NB4 (cell line): Measurements from ENCODE around the gene NCOA7.

Experiments
- DNase-seq: peaks from one replicate; pipeline ENCODE4 v3.0.0; 2010; ENCODE audit warnings: low read depth
- H3K4me3 ChIP-seq: one replicate; pipeline ENCODE4 v1.5.1; 2011; ENCODE audit warnings: mild to moderate bottlenecking, low read depth, low read length, moderate library complexity
- CTCF ChIP-seq: IDR thresholded peaks from one replicate; pipeline ENCODE4 v1.5.1; 2012; ENCODE audit warnings: low read depth, low read length
- MAX ChIP-seq: IDR thresholded peaks from 2 replicates; pipeline ENCODE4 v1.6.1; 2011; ENCODE audit warnings: low read depth, low read length
- MYC ChIP-seq: IDR thresholded peaks from 2 replicates; pipeline ENCODE4 v1.6.1; 2011; ENCODE audit warnings: low read depth, low read length
- POLR2A ChIP-seq: IDR thresholded peaks from 2 replicates; pipeline ENCODE4 v1.6.1; 2011; ENCODE audit warnings: mild to moderate bottlenecking; ENCODE audit not compliant: insufficient read length; ENCODE audit errors: extremely low read depth

Gene NCOA7

GRCh38 chr6:125829433-125829832 is 38.7 kb downstream of the NCOA7 start:
- no peak for DNase-seq
- TF ChIP-seq POLR2A (no peak), CTCF (no peak), MAX (no peak), MYC (no peak)
- no peak overlapping the region for H3K4me3 ChIP-seq

GRCh38 chr6:125831659-125832058 is 40.9 kb downstream of the NCOA7 start:
- no peak for DNase-seq

GRCh38 chr6:125832391-125833117 is 41.8 kb downstream of the NCOA7 start:
- H3K4me3 ChIP-seq = no peak overlapping the region

More at GRCh38 chr6:125831659-125832058, 40.9 kb downstream of the NCOA7 start:
- no peak for TF ChIP-seq MAX
- TF ChIP-seq POLR2A = no peak
- TF ChIP-seq CTCF = no peak
- no peak for TF ChIP-seq MYC
- H3K4me3 ChIP-seq = no peak overlapping the region

GRCh38 chr6:125834348-125834747 is 43.6 kb downstream of the NCOA7 start:
- TF ChIP-seq MAX (no peak), CTCF (no peak), POLR2A (no peak), MYC (no peak)

More at GRCh38 chr6:125832391-125833117, 41.8 kb downstream of the NCOA7 start:
- no peak for DNase-seq
- no peak for TF ChIP-seq MYC

GRCh38 chr6:125835221-125835744 is 44.5 kb downstream of the NCOA7 start:
- peak; percentile 43 for DNase-seq
- no peak for TF ChIP-seq MYC
- TF ChIP-seq CTCF = no peak
- no peak for TF ChIP-seq POLR2A
- TF ChIP-seq MAX = no peak
- no peak overlapping the region for H3K4me3 ChIP-seq

More at GRCh38 chr6:125834348-125834747, 43.6 kb downstream of the NCOA7 start:
- H3K4me3 ChIP-seq = no peak overlapping the region
- DNase-seq = no peak

- TF ChIP-seq CTCF (no peak), MYC (no peak), MAX (no peak), POLR2A (no peak)
- DNase-seq = no peak
- no peak overlapping the region for H3K4me3 ChIP-seq
Measured at GRCh38 chr6:125836466-125836865, 45.7 kb downstream of the NCOA7 start.
